WTC11 (cell line): Measurements from ENCODE around the gene PLCL2. TPM values are rescaled to one million over a fixed set of nuclear protein-coding genes. Genes with fewer than 3 reads are reported as not detected.

Source experiments
- ATAC-seq: fragments of 200-7000 bp; cut with Tn5 transposase; 2 replicates; pipeline ENCODE4 v1.10.0; 2021; ENCODE audit warnings: mild to moderate bottlenecking, moderate library complexity
- CTCF ChIA-PET: fragments of 300-600 bp; sonication (Branson Sonifier 250); formaldehyde crosslinking; loops from one replicate; lab custom pipeline; 2021; ENCODE audit warnings: antibody characterized with exemption; lab: Charles Lee
- POLR2A ChIA-PET: fragments of 350-600 bp; sonication (Branson Sonifier 250); formaldehyde crosslinking; loops from one replicate; lab custom pipeline; 2021; ENCODE audit warnings: antibody characterized with exemption; lab: Charles Lee
- DNase-seq: peaks from one replicate; pipeline ENCODE4 v3.0.0; 2021; ENCODE audit warnings: low spot score
- H3K27ac Mint-ChIP-seq: 2 replicates; pipeline ENCODE4 v1.8.0; 2021; ENCODE audit warnings: mixed read lengths
- H3K27me3 Mint-ChIP-seq: 2 replicates; pipeline ENCODE4 v1.8.0; 2021; ENCODE audit warnings: low read depth, mild to moderate bottlenecking, moderate library complexity, mixed read lengths
- H3K36me3 Mint-ChIP-seq: 2 replicates; pipeline ENCODE4 v1.8.0; 2021; ENCODE audit warnings: mixed read lengths
- H3K4me1 Mint-ChIP-seq: 2 replicates; pipeline ENCODE4 v1.8.0; 2022; ENCODE audit warnings: mixed read lengths
- H3K4me3 Mint-ChIP-seq: 2 replicates; pipeline ENCODE4 v1.8.0; 2021; ENCODE audit warnings: mild to moderate bottlenecking, moderate library complexity, mixed read lengths
- H3K9me3 Mint-ChIP-seq: 2 replicates; pipeline ENCODE4 v1.8.0; 2021; ENCODE audit warnings: mixed read lengths
- ATF6 ChIP-seq: sonication (generic); formaldehyde crosslinking; IDR thresholded peaks from 2 replicates; pipeline ENCODE4 v1.8.1; 2023; ENCODE audit warnings: mild to moderate bottlenecking, missing genetic modification reagents
- CREM ChIP-seq: sonication (generic); formaldehyde crosslinking; IDR thresholded peaks from 2 replicates; pipeline ENCODE4 v1.8.1; 2022; ENCODE audit warnings: mild to moderate bottlenecking, missing genetic modification reagents, moderate library complexity
- GTF2I ChIP-seq: fragments of 250-450 bp; sonication (Bioruptor Pico); conservative IDR thresholded peaks from 2 replicates; pipeline ENCODE4 v1.4.0; 2021; ENCODE audit warnings: mild to moderate bottlenecking
- HMGA2 ChIP-seq: fragments of 250-450 bp; sonication (Bioruptor Pico); IDR thresholded peaks from 2 replicates; pipeline ENCODE4 v1.4.0; 2021; ENCODE audit warnings: mild to moderate bottlenecking, moderate library complexity
- JAZF1 ChIP-seq: fragments of 250-450 bp; sonication (Bioruptor Pico); IDR thresholded peaks from 2 replicates; pipeline ENCODE4 v1.9.0; 2021; ENCODE audit warnings: moderate library complexity, mild to moderate bottlenecking, inconsistent platforms
- KAT7 ChIP-seq: sonication (generic); formaldehyde crosslinking; IDR thresholded peaks from 2 replicates; pipeline ENCODE4 v1.8.1; 2023; ENCODE audit warnings: missing genetic modification reagents, mild to moderate bottlenecking, borderline replicate concordance
- NFYB ChIP-seq: sonication (generic); formaldehyde crosslinking; conservative IDR thresholded peaks from 2 replicates; pipeline ENCODE4 v1.8.0; 2022; ENCODE audit warnings: low read depth, missing genetic modification reagents
- PREB ChIP-seq: sonication (generic); formaldehyde crosslinking; IDR thresholded peaks from 2 replicates; pipeline ENCODE4 v1.8.1; 2022; ENCODE audit warnings: mild to moderate bottlenecking, missing genetic modification reagents, moderate library complexity, borderline replicate concordance
- PRRX2 ChIP-seq: fragments of 250-450 bp; sonication (Bioruptor Pico); IDR thresholded peaks from 2 replicates; pipeline ENCODE4 v1.8.0; 2021; ENCODE audit warnings: mild to moderate bottlenecking
- SMAD3 ChIP-seq: sonication (generic); formaldehyde crosslinking; IDR thresholded peaks from 2 replicates; pipeline ENCODE4 v1.8.0; 2022; ENCODE audit warnings: missing genetic modification reagents, mild to moderate bottlenecking, borderline replicate concordance
- SMAD4 ChIP-seq: sonication (generic); formaldehyde crosslinking; IDR thresholded peaks from 2 replicates; pipeline ENCODE4 v1.8.0; 2022; ENCODE audit warnings: mild to moderate bottlenecking, missing genetic modification reagents
- STAT6 ChIP-seq: sonication (generic); formaldehyde crosslinking; conservative IDR thresholded peaks from 2 replicates; pipeline ENCODE4 v1.8.1; 2023; ENCODE audit warnings: mild to moderate bottlenecking, low read depth, missing genetic modification reagents, moderate library complexity
- TEAD1 ChIP-seq: sonication (generic); formaldehyde crosslinking; IDR thresholded peaks from 2 replicates; pipeline ENCODE4 v1.8.0; 2022; ENCODE audit warnings: mild to moderate bottlenecking, missing genetic modification reagents
- USF1 ChIP-seq: sonication (generic); formaldehyde crosslinking; IDR thresholded peaks from 2 replicates; pipeline ENCODE4 v1.8.0; 2022; ENCODE audit warnings: mild to moderate bottlenecking, missing genetic modification reagents
- ZNF121 ChIP-seq: sonication (generic); formaldehyde crosslinking; IDR thresholded peaks from 2 replicates; pipeline ENCODE4 v1.8.0; 2023; ENCODE audit warnings: missing genetic modification reagents
- ZNF512 ChIP-seq: sonication (generic); formaldehyde crosslinking; IDR thresholded peaks from 2 replicates; pipeline ENCODE4 v1.8.1; 2022; ENCODE audit warnings: missing genetic modification reagents, borderline replicate concordance
- ZNF532 ChIP-seq: fragments of 250-450 bp; sonication (Bioruptor Pico); IDR thresholded peaks from 2 replicates; pipeline ENCODE4 v1.9.0; 2021; ENCODE audit warnings: mild to moderate bottlenecking, borderline replicate concordance
- ZNF671 ChIP-seq: fragments of 250-450 bp; sonication (Bioruptor Pico); IDR thresholded peaks from 2 replicates; pipeline ENCODE4 v1.8.0; 2021; ENCODE audit warnings: mild to moderate bottlenecking
- total RNA-seq: library from RNA; stranded (reverse); gene quantifications from 3 replicates; pipeline ENCODE4 v1.2.3, GENCODE V29; 2021

Gene PLCL2
- total RNA-seq, 1 experiment from 2014 or later = 11.8 TPM

- ATAC-seq = no peak
- H3K36me3 Mint-ChIP-seq = no peaks in the 10 kb centered on the region
- peaks cover 6% of the 10 kb centered on the region; the same call in 1 of the 2 replicates for H3K4me1 Mint-ChIP-seq
- H3K27ac Mint-ChIP-seq = no peak overlapping the region
- no peak for TF ChIP-seq ZNF532
- H3K27me3 Mint-ChIP-seq = peaks cover 80% of the 10 kb centered on the region
- ChIA-PET CTCF (no interaction called here), POLR2A (no interaction called here)
- H3K9me3 Mint-ChIP-seq = no peaks in the 10 kb centered on the region
- H3K4me3 Mint-ChIP-seq = no peak overlapping the region
- no peak for DNase-seq
These were observed 108.5 kb downstream of the PLCL2 start for GRCh38 chr3:16993227-16993626.

GRCh38 chr3:16994854-16995525, 110.2 kb downstream of the PLCL2 start:
- Mint-ChIP-seq H3K4me1 (peaks cover 13% of the 10 kb centered on the region), H3K27me3 (peaks cover 92% of the 10 kb centered on the region), H3K4me3 (no peak overlapping the region), H3K27ac (no peak overlapping the region)
- ATAC-seq = no peak
- POLR2A ChIA-PET = no interaction called here
- TF ChIP-seq STAT6 (CRISPR knock-in tag) (no peak), PREB (CRISPR knock-in tag) (no peak), ATF6 (CRISPR knock-in tag) (no peak), SMAD3 (CRISPR knock-in tag) (no peak), USF1 (CRISPR knock-in tag) (no peak)
- TF ChIP-seq, all 79 proteins: peak for 0
- Mint-ChIP-seq H3K36me3 (no peaks in the 10 kb centered on the region), H3K9me3 (no peaks in the 10 kb centered on the region)
- CTCF ChIA-PET = interaction anchor here (1.6 kb wide), 1 partner anchor 9 kb away, joined by 3 read pairs; no protein-coding TSS in a partner anchor
- no peak for DNase-seq

- Mint-ChIP-seq H3K9me3 (no peaks in the 10 kb centered on the region), H3K27me3 (peaks cover 93% of the 10 kb centered on the region), H3K4me3 (no peak overlapping the region), H3K4me1 (peaks cover 13% of the 10 kb centered on the region), H3K27ac (no peak overlapping the region), H3K36me3 (no peaks in the 10 kb centered on the region)
- ChIA-PET CTCF (interaction anchor here (1.6 kb wide), 1 partner anchor 9 kb away, joined by 3 read pairs; no protein-coding TSS in a partner anchor), POLR2A (no interaction called here)
- DNase-seq (no peak), ATAC-seq (no peak)
- TF ChIP-seq ZNF512 (CRISPR knock-in tag) (no peak), PRRX2 (CRISPR knock-in tag) (no peak), SMAD4 (CRISPR knock-in tag) (no peak), JAZF1 (CRISPR knock-in tag) (no peak), NFYB (CRISPR knock-in tag) (no peak), TEAD1 (CRISPR knock-in tag) (no peak), ZNF121 (no peak), HMGA2 (no peak), GTF2I (CRISPR knock-in tag) (no peak), CREM (CRISPR knock-in tag) (no peak), ZNF671 (CRISPR knock-in tag) (no peak), KAT7 (no peak)
These were observed 110.8 kb downstream of the PLCL2 start for GRCh38 chr3:16995601-16996000.
